SU-DHL-6 (cell line): ENCODE results near the gene PLA1A.

Experiments
- H2AFZ ChIP-seq: fragments of 200-600 bp; sonication (generic); 2 replicates; pipeline ENCODE4 v1.6.1; 2014; ENCODE audit warnings: low read depth, mild to moderate bottlenecking, moderate library complexity, mixed read lengths, antibody characterized with exemption, low read length; ENCODE audit not compliant: severe bottlenecking
- H3F3A ChIP-seq: fragments of 200-600 bp; shearing (Covaris generic); 2 replicates; pipeline ENCODE4 v1.6.0; 2016; ENCODE audit warnings: antibody characterized with exemption, mild to moderate bottlenecking; ENCODE audit not compliant: insufficient read depth
- H3K27ac ChIP-seq: fragments of 200-600 bp; sonication (generic); 2 replicates; pipeline ENCODE4 v1.5.1; 2016; ENCODE audit warnings: low read depth, mild to moderate bottlenecking, low read length, moderate library complexity, mixed read lengths
- H3K27me3 ChIP-seq: fragments of 200-600 bp; sonication (generic), shearing (Covaris generic); 2 replicates; pipeline ENCODE4 v1.6.0; 2014; ENCODE audit warnings: mild to moderate bottlenecking, low read length
- H3K36me3 ChIP-seq: fragments of 200-600 bp; sonication (generic); 2 replicates; pipeline ENCODE4 v1.6.1; 2014; ENCODE audit warnings: mild to moderate bottlenecking, low read length, mixed read lengths
- H3K4me2 ChIP-seq: fragments of 300-600, 200-600 bp; shearing (Covaris generic), sonication (generic); 2 replicates; pipeline ENCODE4 v1.6.0; 2014; ENCODE audit warnings: low read length, low read depth, mild to moderate bottlenecking; ENCODE audit not compliant: poor library complexity, severe bottlenecking
- H3K4me3 ChIP-seq: fragments of 200-600 bp; sonication (generic); 2 replicates; pipeline ENCODE4 v1.5.1; 2014; ENCODE audit warnings: antibody characterized with exemption, low read length, mild to moderate bottlenecking, mixed read lengths; ENCODE audit not compliant: insufficient read depth, poor library complexity, severe bottlenecking
- H3K79me2 ChIP-seq: fragments of 200-600 bp; sonication (generic); 2 replicates; pipeline ENCODE4 v1.6.1; 2014; ENCODE audit warnings: mild to moderate bottlenecking, low read length, moderate library complexity; ENCODE audit not compliant: insufficient read depth
- H3K9ac ChIP-seq: fragments of 200-600 bp; sonication (generic); 2 replicates; pipeline ENCODE4 v1.7.0; 2014; ENCODE audit warnings: mild to moderate bottlenecking, low read length
- H3K9me2 ChIP-seq: fragments of 200-600 bp; sonication (generic); replicated peaks from 2 replicates; pipeline ENCODE4 v1.6.1; 2014; ENCODE audit warnings: low read length; ENCODE audit not compliant: insufficient read depth
- H3K9me3 ChIP-seq: fragments of 200-600 bp; sonication (generic); 2 replicates; pipeline ENCODE4 v1.6.1; 2014; ENCODE audit warnings: low read length, mixed read lengths; ENCODE audit not compliant: insufficient read depth
- H4K20me1 ChIP-seq: fragments of 200-600 bp; sonication (generic); 2 replicates; pipeline ENCODE4 v1.6.1; 2014; ENCODE audit warnings: low read depth, mild to moderate bottlenecking, antibody characterized with exemption, low read length, moderate library complexity, mixed read lengths
- CTCF ChIP-seq: fragments of 200-600 bp; sonication (generic); IDR thresholded peaks from one replicate; pipeline ENCODE4 v1.5.1; 2017; ENCODE audit warnings: antibody characterized with exemption, mild to moderate bottlenecking, low read length, moderate library complexity; ENCODE audit not compliant: insufficient read depth, poor library complexity, severe bottlenecking
- EZH2phosphoT487 ChIP-seq: fragments of 200-600 bp; sonication (generic), shearing (Covaris generic); conservative IDR thresholded peaks from 2 replicates; pipeline ENCODE4 v1.6.1; 2018; ENCODE audit warnings: mild to moderate bottlenecking, antibody characterized with exemption, low read length, moderate library complexity, mixed read lengths

The PLA1A gene

GRCh38 chr3:119613201-119613600 lies 15.5 kb downstream of the PLA1A start:
- no peaks in the 10 kb centered on the region for H3F3A ChIP-seq

GRCh38 chr3:119613872-119614271 lies 16.2 kb downstream of the PLA1A start:
- TF ChIP-seq EZH2phosphoT487 (no peak), CTCF (no peak)
- H3K4me2 ChIP-seq, result no peak overlapping the region
- no peaks in the 10 kb centered on the region for H3K9me3 ChIP-seq

More at GRCh38 chr3:119613201-119613600, 15.5 kb downstream of the PLA1A start:
- TF ChIP-seq EZH2phosphoT487 (no peak), CTCF (no peak)
- Histone ChIP-seq H3K79me2 (no peaks in the 10 kb centered on the region), H2AFZ (no peak overlapping the region), H3K9me2 (no peaks in the 10 kb centered on the region), H3K4me2 (no peak overlapping the region), H3K9ac (no peak overlapping the region), H3K9me3 (no peaks in the 10 kb centered on the region), H4K20me1 (no peaks in the 10 kb centered on the region), H3K4me3 (no peak overlapping the region), H3K27ac (no peak overlapping the region), H3K27me3 (no peaks in the 10 kb centered on the region), H3K36me3 (no peaks in the 10 kb centered on the region)

GRCh38 chr3:119616056-119616455 lies 18.4 kb downstream of the PLA1A start:
- no peak overlapping the region for H3K4me3 ChIP-seq
- no peak overlapping the region for H3K4me2 ChIP-seq
- H3K27ac ChIP-seq, result no peak overlapping the region
- no peaks in the 10 kb centered on the region for H3K36me3 ChIP-seq
- H3K9me2 ChIP-seq, result no peaks in the 10 kb centered on the region
- no peaks in the 10 kb centered on the region for H3K27me3 ChIP-seq
- H3K79me2 ChIP-seq, result no peaks in the 10 kb centered on the region
- no peak for TF ChIP-seq CTCF
- TF ChIP-seq EZH2phosphoT487, result no peak
- H3K9ac ChIP-seq, result no peak overlapping the region
- H3F3A ChIP-seq, result no peaks in the 10 kb centered on the region
- H3K9me3 ChIP-seq, result no peaks in the 10 kb centered on the region
- no peaks in the 10 kb centered on the region for H4K20me1 ChIP-seq
- no peak overlapping the region for H2AFZ ChIP-seq

More at GRCh38 chr3:119613872-119614271, 16.2 kb downstream of the PLA1A start:
- Histone ChIP-seq H2AFZ (no peak overlapping the region), H3K9ac (no peak overlapping the region), H3K36me3 (no peaks in the 10 kb centered on the region), H3K4me3 (no peak overlapping the region), H3K27ac (no peak overlapping the region), H3K9me2 (no peaks in the 10 kb centered on the region), H3K79me2 (no peaks in the 10 kb centered on the region), H3K27me3 (no peaks in the 10 kb centered on the region), H3F3A (no peaks in the 10 kb centered on the region), H4K20me1 (no peaks in the 10 kb centered on the region)

- H4K20me1 ChIP-seq, result no peaks in the 10 kb centered on the region
- H3K79me2 ChIP-seq, result no peaks in the 10 kb centered on the region
- no peaks in the 10 kb centered on the region for H3K36me3 ChIP-seq
- H3K4me3 ChIP-seq, result no peak overlapping the region
- TF ChIP-seq EZH2phosphoT487, result no peak
- TF ChIP-seq CTCF, result no peak
- no peak overlapping the region for H3K9ac ChIP-seq
- H2AFZ ChIP-seq, result no peak overlapping the region
- H3K9me2 ChIP-seq, result no peaks in the 10 kb centered on the region
- no peaks in the 10 kb centered on the region for H3K27me3 ChIP-seq
- H3K4me2 ChIP-seq, result no peak overlapping the region
- H3K27ac ChIP-seq, result no peak overlapping the region
- no peaks in the 10 kb centered on the region for H3F3A ChIP-seq
- no peaks in the 10 kb centered on the region for H3K9me3 ChIP-seq
These were observed 21.4 kb downstream of the PLA1A start for GRCh38 chr3:119619094-119619493.
